Kidney epithelial cell (primary cell): Measurements from ENCODE around the gene GPR152. TPM values are rescaled to one million over a fixed set of nuclear protein-coding genes. Genes with fewer than 3 reads are reported as not detected.
A peak's percentile ranks its signal among the peaks of the same experiment; 100 is the strongest.
"Not testable (repeated sequence)": the region's sequence is repeated elsewhere in the genome, so short reads cannot be mapped to it uniquely, and the experiment has no call there.

Experiments
- DNase-seq: peaks from one replicate; pipeline ENCODE4 v3.0.0-alpha.2; 2010; ENCODE audit warnings: low read depth
- H3K27me3 ChIP-seq: 2 replicates; pipeline ENCODE4 v1.6.0; 2011; ENCODE audit warnings: low read length; ENCODE audit not compliant: control insufficient read depth, insufficient read depth
- H3K36me3 ChIP-seq: 2 replicates; pipeline ENCODE4 v1.5.1; 2011; ENCODE audit warnings: low read length; ENCODE audit not compliant: control insufficient read depth, insufficient read depth
- H3K4me3 ChIP-seq: 2 replicates; pipeline ENCODE4 v1.5.1; 2011; ENCODE audit warnings: low read depth, mild to moderate bottlenecking, control low read depth, low read length
- CTCF ChIP-seq: IDR thresholded peaks from 2 replicates; pipeline ENCODE4 v1.5.1; 2011; ENCODE audit warnings: mild to moderate bottlenecking, moderate library complexity, low read length, control low read depth, inconsistent platforms; ENCODE audit not compliant: insufficient read depth, poor library complexity, severe bottlenecking
- total RNA-seq: library from RNA; depleted of rRNA; stranded (reverse); fragments of >200 nt; gene quantifications from 2 replicates; pipeline ENCODE4 v1.2.3, GENCODE V29; 2015

GPR152 gene
- total RNA-seq, 1 donor from 2014 or later = not detected

GRCh38 chr11:67406969-67407687 lies 45.4 kb downstream of the GPR152 start:
- Histone ChIP-seq H3K27me3 (peaks cover 5% of the 10 kb centered on the region), H3K4me3 (no peak overlapping the region), H3K36me3 (no peaks in the 10 kb centered on the region)
- no peak for TF ChIP-seq CTCF
- no peak for DNase-seq

GRCh38 chr11:67406420-67406968 lies 46.0 kb downstream of the GPR152 start:
- peaks cover 5% of the 10 kb centered on the region for H3K27me3 ChIP-seq
- TF ChIP-seq CTCF = no peak
- H3K36me3 ChIP-seq = no peaks in the 10 kb centered on the region
- no peak for DNase-seq
- H3K4me3 ChIP-seq = no peak overlapping the region

- H3K4me3 ChIP-seq = no peak overlapping the region
- DNase-seq = no peak
- no peak for TF ChIP-seq CTCF
- H3K27me3 ChIP-seq = peaks cover 3% of the 10 kb centered on the region
- no peaks in the 10 kb centered on the region for H3K36me3 ChIP-seq
Measured at GRCh38 chr11:67405688-67406339, 46.7 kb downstream of the GPR152 start.

- DNase-seq = no peak
- no peak for TF ChIP-seq CTCF
Measured at GRCh38 chr11:67405196-67405567, 47.3 kb downstream of the GPR152 start.

GRCh38 chr11:67404515-67405195 lies 47.9 kb downstream of the GPR152 start:
- Histone ChIP-seq H3K36me3 (peaks cover 2% of the 10 kb centered on the region), H3K27me3 (no peaks in the 10 kb centered on the region), H3K4me3 (no peak overlapping the region)
- DNase-seq = no peak
- TF ChIP-seq CTCF = no peak

More at GRCh38 chr11:67405196-67405567, 47.3 kb downstream of the GPR152 start:
- Histone ChIP-seq H3K36me3 (peaks cover 2% of the 10 kb centered on the region), H3K4me3 (no peak overlapping the region), H3K27me3 (no peaks in the 10 kb centered on the region)

- not testable (repeated sequence) for H3K4me3 ChIP-seq, H3K27me3 ChIP-seq, DNase-seq, H3K36me3 ChIP-seq
Measured at GRCh38 chr11:67403085-67403484, 49.4 kb downstream of the GPR152 start.

- DNase-seq, H3K36me3 ChIP-seq, H3K27me3 ChIP-seq: not testable (repeated sequence)
- H3K4me3 ChIP-seq = peak overlapping the region; percentile 16
Measured at GRCh38 chr11:67402192-67402839, 50.2 kb downstream of the GPR152 start.
